K562 (cell line): Measurements from ENCODE around the gene AGK. TPM values are rescaled to one million over a fixed set of nuclear protein-coding genes. Genes with fewer than 3 reads are reported as not detected.

Experiments used
- ATAC-seq: fragments of 200-7000 bp; cut with Tn5 transposase; 3 replicates; pipeline ENCODE4 v1.9.1; 2020; ENCODE audit warnings: moderate library complexity
- BruUV-seq: library from RNA; stranded (reverse); fragments of 400-500 nt; replicated peaks from 2 replicates; lab custom pipeline; 2021; lab: Mats Ljungman, UMichigan
- CTCF ChIA-PET: fragments of 300-600 bp; formaldehyde crosslinking; extraction: SDS; loops from one replicate; lab custom pipeline; 2021; ENCODE audit warnings: low intra/inter-chr PET ratio; lab: Yijun Ruan, JAX
- POLR2A ChIA-PET: fragments of 300-600, 350-650 bp; sonication (Branson Sonifier 250); formaldehyde crosslinking; extraction: SDS; loops from one replicate; lab custom pipeline; 2021; ENCODE audit warnings: antibody characterized with exemption, inconsistent platforms; lab: Yijun Ruan, JAX
- DNase-seq, 4 experiments: peaks; one replicate each; pipeline versions ENCODE4 v3.0.0 to v3.0.0-alpha.2; 2011 to 2018; ENCODE audit warnings: low spot score in 3 of 4, mixed read lengths in 3 of 4; ENCODE audit errors: extremely low read depth in 1 of 4
- FAIRE-seq: peaks from 2 replicates; lab custom pipeline; 2011; peaks lifted over from hg19 to GRCh38; lab: Jason Lieb, UNC
- H2AFZ ChIP-seq: 2 replicates; pipeline ENCODE4 v1.6.0; 2011; ENCODE audit warnings: low read depth, low read length, control low read depth, inconsistent platforms
- H3K27ac ChIP-seq: fragments of 200-600 bp; 3 replicates; pipeline ENCODE4 v1.8.0; 2011; ENCODE audit warnings: low read depth, mild to moderate bottlenecking, control low read depth, inconsistent platforms, low read length, moderate library complexity, mixed read lengths; ENCODE audit errors: extremely low read depth
- H3K27me3 ChIP-seq, 2 experiments: fragments of 300-600 bp in 1 of 2; 2 replicates in 1 of 2; 3 replicates in 1 of 2; pipeline versions ENCODE4 v1.6.0 to v1.8.0; 2011; ENCODE audit warnings: inconsistent platforms in 2 of 2, low read length in 2 of 2, mild to moderate bottlenecking in 1 of 2, mixed read lengths in 1 of 2, moderate library complexity in 1 of 2; ENCODE audit not compliant: control insufficient read depth in 2 of 2, insufficient read depth in 2 of 2
- H3K36me3 ChIP-seq: fragments of 300-600 bp; 3 replicates; pipeline ENCODE4 v1.8.0; 2011; ENCODE audit warnings: mild to moderate bottlenecking, low read length, inconsistent platforms; ENCODE audit not compliant: control insufficient read depth, insufficient read depth
- H3K4me1 ChIP-seq, 2 experiments: fragments of 200-600 bp in 1 of 2; replicated peaks in 1 of 2; 2 replicates in 1 of 2; 3 replicates in 1 of 2; pipeline versions ENCODE4 v1.5.1 to v1.8.0; 2011; ENCODE audit warnings: inconsistent platforms in 2 of 2, low read length in 2 of 2, mild to moderate bottlenecking in 1 of 2, mixed read lengths in 1 of 2, moderate library complexity in 1 of 2; ENCODE audit not compliant: control insufficient read depth in 2 of 2, insufficient read depth in 2 of 2
- H3K4me2 ChIP-seq: 2 replicates; pipeline ENCODE4 v1.6.1; 2011; ENCODE audit warnings: low read length, control low read depth, inconsistent platforms, mixed read lengths; ENCODE audit not compliant: insufficient read depth
- H3K4me3 ChIP-seq: fragments of 200-600 bp; sonication (generic), shearing (Covaris generic); 2 replicates; pipeline ENCODE4 v1.5.1; 2016; ENCODE audit warnings: control low read depth, inconsistent platforms
- H3K79me2 ChIP-seq: fragments of 200-600 bp; 3 replicates; pipeline ENCODE4 v1.8.0; 2011; ENCODE audit warnings: low read length, inconsistent platforms; ENCODE audit not compliant: control insufficient read depth, insufficient read depth
- H3K9ac ChIP-seq, 2 experiments: 2 replicates each; pipeline versions ENCODE4 v1.6.0 to v1.6.1; 2011; ENCODE audit warnings: low read depth in 2 of 2, low read length in 2 of 2, control low read depth in 1 of 2, inconsistent platforms in 1 of 2, mild to moderate bottlenecking in 1 of 2, mixed read lengths in 1 of 2; ENCODE audit not compliant: insufficient read depth in 1 of 2
- H3K9me1 ChIP-seq: one replicate; pipeline ENCODE4 v1.6.0; 2011; ENCODE audit warnings: inconsistent platforms, mild to moderate bottlenecking, low read length, moderate library complexity; ENCODE audit not compliant: control insufficient read depth, insufficient read depth
- H3K9me3 ChIP-seq: replicated peaks from 2 replicates; pipeline ENCODE4 v1.5.1; 2011; ENCODE audit warnings: low read depth, low read length, inconsistent platforms; ENCODE audit not compliant: control insufficient read depth, insufficient read depth
- H4K20me1 ChIP-seq: replicated peaks from 2 replicates; pipeline ENCODE4 v1.6.1; 2011; ENCODE audit warnings: low read length, inconsistent platforms, mixed read lengths; ENCODE audit not compliant: control insufficient read depth, insufficient read depth
- CREB5 ChIP-seq: fragments of 250-450 bp; sonication (Bioruptor Pico); IDR thresholded peaks from 2 replicates; pipeline ENCODE4 v1.5.0; 2020; ENCODE audit warnings: mild to moderate bottlenecking
- CTCF ChIP-seq, 3 experiments: IDR thresholded peaks in 2 of 3; conservative IDR thresholded peaks in 1 of 3; 2 replicates each; pipeline ENCODE4 v1.5.1; 2011 to 2012; ENCODE audit warnings: low read length in 3 of 3, mild to moderate bottlenecking in 3 of 3, control low read depth in 2 of 3, improper control_type of control experiment in 1 of 3, inconsistent platforms in 1 of 3, low read depth in 1 of 3, mixed read lengths in 1 of 3, moderate library complexity in 1 of 3; ENCODE audit not compliant: insufficient read depth in 2 of 3
- MBD2 ChIP-seq: sonication (generic); IDR thresholded peaks from 2 replicates; pipeline ENCODE4 v1.6.1; 2016; ENCODE audit warnings: low read depth, borderline replicate concordance
- MCM7 ChIP-seq, 2 experiments: fragments of 450-650 bp; IDR thresholded peaks; 2 replicates each; pipeline ENCODE4 v1.6.1; 2016 to 2018
- RREB1 ChIP-seq: fragments of 250-450 bp; sonication (Bioruptor Pico); IDR thresholded peaks from 2 replicates; pipeline ENCODE4 v1.4.0; 2020
- TCF15 ChIP-seq: fragments of 250-450 bp; sonication (Bioruptor Pico); IDR thresholded peaks from 2 replicates; pipeline ENCODE4 v1.8.0; 2022; ENCODE audit warnings: moderate library complexity, mild to moderate bottlenecking, inconsistent platforms
- U2AF1 ChIP-seq: fragments of 200-400 bp; formaldehyde crosslinking; optimal IDR thresholded peaks from 2 replicates; pipeline ENCODE3; 2017; ENCODE audit warnings: mild to moderate bottlenecking, low read depth, low read length, moderate library complexity
- U2AF2 ChIP-seq: fragments of 200-400 bp; formaldehyde crosslinking; optimal IDR thresholded peaks from 2 replicates; pipeline ENCODE3; 2017; ENCODE audit warnings: low read depth, mild to moderate bottlenecking, low read length
- ZC3H4 ChIP-seq: sonication (generic); formaldehyde crosslinking; IDR thresholded peaks from 2 replicates; pipeline ENCODE4 v1.9.0; 2021; ENCODE audit warnings: missing genetic modification reagents, borderline replicate concordance
- ZNF174 ChIP-seq: fragments of 250-450 bp; sonication (Bioruptor Pico); IDR thresholded peaks from 2 replicates; pipeline ENCODE4 v1.4.0; 2020; ENCODE audit warnings: mild to moderate bottlenecking
- ZNF639 ChIP-seq, 2 experiments: fragments of 200-800 bp in 1 of 2; sonication (Bioruptor generic) in 1 of 2; sonication (generic) in 1 of 2; formaldehyde crosslinking in 1 of 2; IDR thresholded peaks in 1 of 2; conservative IDR thresholded peaks in 1 of 2; 2 replicates each; pipeline versions ENCODE4 v1.5.0 to v1.6.1; 2016 to 2020; ENCODE audit warnings: missing compliant biosample characterization in 1 of 2, missing genetic modification characterization in 1 of 2, missing genetic modification reagents in 1 of 2
- in situ Hi-C: fragments of 300-500 bp; cut with MboI; formaldehyde crosslinking; loops from 4 replicates; pipeline ENCODE4 v1.15.0; 2018; ENCODE audit warnings: inconsistent platforms, mixed read lengths
- intact Hi-C: fragments of 100-400 bp; cut with micrococcal nuclease; formaldehyde crosslinking; loops from 2 replicates; pipeline ENCODE4 v1.14.2; 2022
- polyA plus RNA-seq, 8 experiments: library from polyadenylated mRNA; depleted of rRNA in 4 of 8; stranded (reverse) in 5 of 8; unstranded in 3 of 8; fragments of >200 nt; fragmentation: Nextera tagmentation in 2 of 8; fragmentation: Illumina TruSeq in 1 of 8; extraction: Ambion mirVana in 2 of 8; extraction: Trizol in 1 of 8; gene quantifications; 2 replicates each; pipeline versions ENCODE4 v1.2.1 to v1.2.3, GENCODE V29; 2011 to 2014; ENCODE audit warnings: inconsistent platforms in 1 of 8, missing spikeins in 1 of 8
- total RNA-seq, 7 experiments: library from RNA; depleted of rRNA in 6 of 7; stranded (reverse); fragments of >200 nt in 6 of 7; fragmentation: Illumina TruSeq in 2 of 7; extraction: Trizol in 2 of 7; gene quantifications; 2 replicates each; pipeline versions ENCODE4 v1.2.1 to v1.2.3, GENCODE V29; 2011 to 2021; ENCODE audit warnings: low replicate concordance in 1 of 7

Gene AGK
- total and polyA plus RNA-seq, 9 of the 15 experiments (the other 6 are each of a cell fraction or from before 2014, with no cell fraction given): 50.7 to 128 (median 71.8) TPM

- Histone ChIP-seq H3K9ac (no peak overlapping the region), H3K27ac (no peak overlapping the region), H3K4me2 (no peak overlapping the region), H4K20me1 (no peaks in the 10 kb centered on the region), H3K9me3 (no peaks in the 10 kb centered on the region), H2AFZ (no peak overlapping the region), H3K9me1 (no peaks in the 10 kb centered on the region), H3K27me3 (peaks cover 11 to 20% of the 10 kb centered on the region in 2 experiments), H3K4me3 (no peak overlapping the region), H3K79me2 (no peaks in the 10 kb centered on the region), H3K4me1 (peaks cover 0 to 3% of the 10 kb centered on the region in 2 experiments; a peak in 1 of 5 replicates), H3K36me3 (no peaks in the 10 kb centered on the region)
- ChIA-PET POLR2A (interaction anchor here (0.6 kb wide), 1 partner anchor 108 kb away, joined by 3 read pairs; no protein-coding TSS in a partner anchor), CTCF (interaction anchor here (0.6 kb wide), 1 partner anchor 667 kb away, joined by 3 read pairs; no protein-coding TSS in a partner anchor)
- no peak for FAIRE-seq
- DNase-seq: no peak
- in situ Hi-C loops: no loop called here
- no TSS peak for BruUV-seq
- intact Hi-C loops: no loop called here
- no peak for ATAC-seq
- TF ChIP-seq U2AF1 (no peak), U2AF2 (no peak), ZC3H4 (CRISPR knock-in tag) (no peak), CTCF (IDR thresholded peaks at IDR 0.05 in 2 of 3, conservative IDR thresholded peaks at IDR 0.05 in 1 of 3; ENCODE audit: insufficient read depth in 2 of 3, low read depth in 1 of 3, low read length in 3 of 3) (no peak), ZNF639 (CRISPR knock-in tag; conservative IDR thresholded peaks at IDR 0.05 in 1 of 2, IDR thresholded peaks at IDR 0.05 in 1 of 2) (no peak), RREB1 (no peak), CREB5 (no peak), MBD2 (no peak), TCF15 (CRISPR knock-in tag) (no peak), MCM7 (IDR thresholded peaks at IDR 0.05) (no peak), ZNF174 (CRISPR knock-in tag) (no peak)
These were observed 127.8 kb downstream of the AGK start for GRCh38 chr7:141679014-141679413.
